Spleen (tissue), 11 donors: Measurements from ENCODE around the gene HDAC4. TPM values are rescaled to one million over a fixed set of nuclear protein-coding genes. Genes with fewer than 3 reads are reported as not detected.

Source experiments
- DNase-seq: peaks from one replicate; pipeline ENCODE4 v3.0.0-alpha.2; 2020
- H3K27ac ChIP-seq, 8 donors: fragments of 200-600 bp; sonication (generic) in 7 of 8; 1 replicate in 4 of 8; 2 replicates in 4 of 8; pipeline versions ENCODE4 v1.5.0 to v1.8.0; 2016 to 2021; ENCODE audit warnings: inconsistent platforms in 4 of 8, mild to moderate bottlenecking in 4 of 8, moderate library complexity in 1 of 8
- H3K27me3 ChIP-seq, 7 donors: fragments of 200-600 bp; sonication (generic) in 6 of 7; replicated peaks in 1 of 7; 1 replicate in 4 of 7; 2 replicates in 3 of 7; pipeline versions ENCODE4 v1.5.0 to v1.8.0; 2016 to 2021; ENCODE audit warnings: inconsistent platforms in 3 of 7, mild to moderate bottlenecking in 1 of 7
- H3K36me3 ChIP-seq, 6 donors: fragments of 200-600 bp; sonication (generic) in 5 of 6; 1 replicate in 4 of 6; 2 replicates in 2 of 6; pipeline versions ENCODE4 v1.5.0 to v1.8.0; 2016 to 2021; ENCODE audit warnings: inconsistent platforms in 2 of 6
- H3K4me1 ChIP-seq, 6 donors: fragments of 200-600 bp; sonication (generic) in 5 of 6; 1 replicate in 3 of 6; 2 replicates in 3 of 6; pipeline versions ENCODE4 v1.5.0 to v1.8.0; 2016 to 2021; ENCODE audit warnings: inconsistent platforms in 3 of 6
- H3K4me3 ChIP-seq, 8 donors: fragments of 200-600 bp; sonication (generic) in 7 of 8; 1 replicate in 4 of 8; 2 replicates in 4 of 8; pipeline versions ENCODE4 v1.5.0 to v1.8.0; 2016 to 2021; ENCODE audit warnings: inconsistent platforms in 4 of 8, mild to moderate bottlenecking in 4 of 8, moderate library complexity in 2 of 8
- H3K9me3 ChIP-seq, 8 donors: fragments of 200-600 bp; sonication (generic) in 7 of 8; 1 replicate in 4 of 8; 2 replicates in 4 of 8; pipeline versions ENCODE4 v1.5.0 to v1.8.0; 2016 to 2021; ENCODE audit warnings: inconsistent platforms in 4 of 8
- POLR2A ChIP-seq, 3 donors: fragments of 450-650 bp; IDR thresholded peaks; one replicate each; pipeline ENCODE4 v1.5.1; 2017; ENCODE audit warnings: antibody characterized with exemption in 3 of 3, mild to moderate bottlenecking in 1 of 3
- POLR2AphosphoS5 ChIP-seq, 3 donors: sonication (generic); formaldehyde crosslinking; IDR thresholded peaks; one replicate each; pipeline ENCODE4 v1.5.1; 2017; ENCODE audit warnings: antibody characterized with exemption in 3 of 3
- WGBS, 5 donors: extraction: QIAGEN DNeasy Blood & Tissue Kit in 3 of 5; methylation state at CpG; one replicate each; pipeline versions ENCODE4 v1.1.5 to v1.1.7; 2013 to 2018; 5-methylcytosine and 5-hydroxymethylcytosine counted together
- intact Hi-C: fragments of 100-400 bp; cut with DNase I; formaldehyde crosslinking; loops from one replicate; pipeline ENCODE4 v1.15.0; 2023; ENCODE audit warnings: low total_unique reads
- polyA plus RNA-seq, 3 donors: library from polyadenylated mRNA; stranded (reverse); fragments of 200-250 nt; gene quantifications; one replicate each; pipeline ENCODE4 v1.2.1, GENCODE V29; 2013
- total RNA-seq, 7 donors: library from RNA; depleted of rRNA in 3 of 7; stranded (reverse); fragments of >200 nt in 3 of 7; fragmentation: NEBNext Ultra II Directional in 4 of 7; extraction: Animal tissue kit (Norgen Biotek cat#: 25700) in 4 of 7; gene quantifications; one replicate each; pipeline versions ENCODE4 v1.1.0 to v1.2.1, GENCODE V29; 2016 to 2021
- TF ChIP-seq, protein P1 (sequence below), 11 experiments: fragments of 200-600 bp in 7 of 11; fragments of 450-650 bp in 4 of 11; sonication (generic) in 4 of 11; IDR thresholded peaks in 8 of 11; conservative IDR thresholded peaks in 3 of 11; 1 replicate in 7 of 11; 2 replicates in 4 of 11; pipeline versions ENCODE4 v1.4.0 to v1.8.0; 2016 to 2021; ENCODE audit warnings: antibody characterized with exemption in 11 of 11, inconsistent platforms in 4 of 11, mild to moderate bottlenecking in 1 of 11
- donor health status: healthy with polysubstance abuse.
- donor health status: DM: no; HTN: no; CAD: no; lungs with moderate emphysema.
- donor health status: DM: no; HTN: no; CAD: no.
- donor health status: Bipolar disorder and iron deficiency.
- donor health status: healthy.
- donor health status: DM: no; HTN: no; CAD: no.
- donor health status: DM: yes; HTN: yes; CAD: no.

Gene HDAC4
- total and polyA plus RNA-seq, 10 donors: 3.2 to 122 (median 69.5) TPM

DNA sequence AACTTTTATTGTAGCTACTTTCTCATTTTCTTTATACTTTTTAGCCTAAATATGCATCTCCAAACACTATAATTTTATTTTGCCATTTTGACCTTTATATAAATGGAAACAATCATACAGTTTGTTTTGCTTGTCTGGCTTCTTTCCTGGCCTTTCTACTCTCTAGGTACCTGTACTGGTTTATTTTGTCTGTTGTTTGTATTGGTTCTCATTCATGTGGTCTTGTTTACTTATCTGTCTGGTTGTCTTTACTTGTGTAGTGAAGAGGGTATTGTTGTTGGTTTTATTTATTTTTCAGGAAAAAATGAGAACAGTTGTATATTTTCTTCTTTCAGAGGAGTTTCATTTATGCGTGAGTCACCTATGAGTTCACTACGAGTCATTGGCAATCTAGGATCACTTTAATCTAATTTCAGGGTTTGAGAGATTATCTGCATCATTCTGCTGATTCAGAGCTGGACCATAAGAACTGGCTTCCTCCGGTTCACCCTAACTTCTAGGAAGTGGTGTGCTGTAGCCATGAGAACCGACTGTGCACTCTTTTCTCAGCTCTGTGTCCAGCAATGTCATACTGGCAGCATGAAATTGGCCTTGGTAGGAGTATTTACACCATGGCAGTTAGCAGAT is 33.1 kb upstream of the HDAC4 start:
- intact Hi-C loops: no loop called here
- 60 to 92% (median 82%) methylated on average over 4 of the region's 4 CpGs for WGBS, 5 donors
- H3K27ac ChIP-seq: no peak overlapping the region
- TF ChIP-seq, protein P1, sequence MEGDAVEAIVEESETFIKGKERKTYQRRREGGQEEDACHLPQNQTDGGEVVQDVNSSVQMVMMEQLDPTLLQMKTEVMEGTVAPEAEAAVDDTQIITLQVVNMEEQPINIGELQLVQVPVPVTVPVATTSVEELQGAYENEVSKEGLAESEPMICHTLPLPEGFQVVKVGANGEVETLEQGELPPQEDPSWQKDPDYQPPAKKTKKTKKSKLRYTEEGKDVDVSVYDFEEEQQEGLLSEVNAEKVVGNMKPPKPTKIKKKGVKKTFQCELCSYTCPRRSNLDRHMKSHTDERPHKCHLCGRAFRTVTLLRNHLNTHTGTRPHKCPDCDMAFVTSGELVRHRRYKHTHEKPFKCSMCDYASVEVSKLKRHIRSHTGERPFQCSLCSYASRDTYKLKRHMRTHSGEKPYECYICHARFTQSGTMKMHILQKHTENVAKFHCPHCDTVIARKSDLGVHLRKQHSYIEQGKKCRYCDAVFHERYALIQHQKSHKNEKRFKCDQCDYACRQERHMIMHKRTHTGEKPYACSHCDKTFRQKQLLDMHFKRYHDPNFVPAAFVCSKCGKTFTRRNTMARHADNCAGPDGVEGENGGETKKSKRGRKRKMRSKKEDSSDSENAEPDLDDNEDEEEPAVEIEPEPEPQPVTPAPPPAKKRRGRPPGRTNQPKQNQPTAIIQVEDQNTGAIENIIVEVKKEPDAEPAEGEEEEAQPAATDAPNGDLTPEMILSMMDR (IDR thresholded peaks at IDR 0.05 in 8 of 11, conservative IDR thresholded peaks at IDR 0.05 in 3 of 11): no peak
- TF ChIP-seq POLR2AphosphoS5 (IDR thresholded peaks at IDR 0.05) (no peak), POLR2A (IDR thresholded peaks at IDR 0.05) (no peak)
- no peaks in the 10 kb centered on the region for H3K36me3 ChIP-seq
- H3K4me3 ChIP-seq: no peak overlapping the region
- DNase-seq: no peak
- H3K27me3 ChIP-seq: peaks cover 0 to under 1% (median 0%) of the 10 kb centered on the region in 7 donors
- H3K9me3 ChIP-seq: peaks cover 0 to 22% (median 12%) of the 10 kb centered on the region in 8 donors
- H3K4me1 ChIP-seq: peaks cover 0 to 20% (median 2%) of the 10 kb centered on the region in 6 donors

DNA sequence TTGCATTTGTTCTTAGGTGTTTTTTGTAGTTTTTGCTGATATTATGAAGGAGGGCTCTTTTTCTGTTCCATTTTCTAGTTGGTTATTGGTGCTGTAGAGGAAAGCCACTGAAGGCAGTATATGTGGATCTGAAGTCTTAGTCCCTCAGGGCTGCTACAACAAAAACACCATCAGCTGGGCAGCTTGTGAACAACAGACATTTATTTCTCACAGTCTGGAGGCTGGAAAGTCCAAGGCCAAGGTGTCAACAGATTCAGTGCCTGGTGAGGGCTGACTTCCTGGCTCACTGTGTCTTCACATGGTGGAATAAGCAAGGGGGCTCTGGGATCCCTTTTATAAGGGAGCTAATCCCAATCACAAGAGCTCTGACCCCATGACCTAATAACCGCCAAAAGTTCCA is 31.4 kb upstream of the HDAC4 start:
- no peaks in the 10 kb centered on the region for H3K27me3 ChIP-seq
- DNase-seq: no peak
- 37 to 100% (median 95%) methylated on average over 1 of the region's 1 CpG for WGBS, 5 donors
- H3K9me3 ChIP-seq: peaks cover 0 to 22% (median 12%) of the 10 kb centered on the region in 8 donors
- H3K36me3 ChIP-seq: no peaks in the 10 kb centered on the region
- H3K27ac ChIP-seq: no peak overlapping the region
- no peak for TF ChIP-seq POLR2AphosphoS5 (IDR thresholded peaks at IDR 0.05)
- TF ChIP-seq POLR2A (IDR thresholded peaks at IDR 0.05): no peak
- TF ChIP-seq, protein P1 (IDR thresholded peaks at IDR 0.05 in 8 of 11, conservative IDR thresholded peaks at IDR 0.05 in 3 of 11): no peak
- H3K4me1 ChIP-seq: peaks cover 0 to 5% (median under 1%) of the 10 kb centered on the region in 6 donors
- intact Hi-C loops: no loop called here
- no peak overlapping the region for H3K4me3 ChIP-seq

GRCh38 chr2:239431536-239431935 is 30.7 kb upstream of the HDAC4 start:
- no peak for DNase-seq
- intact Hi-C loops: no loop called here
- 78 to 88% (median 87%) methylated on average over 5 of the region's 5 CpGs for WGBS, 5 donors
- Histone ChIP-seq H3K36me3 (no peaks in the 10 kb centered on the region), H3K9me3 (peaks cover 0 to 22% (median 12%) of the 10 kb centered on the region in 8 donors), H3K27me3 (peaks cover 0 to 4% (median 0%) of the 10 kb centered on the region in 7 donors), H3K4me3 (no peak overlapping the region), H3K4me1 (no peaks in the 10 kb centered on the region), H3K27ac (no peak overlapping the region)
- TF ChIP-seq POLR2A (IDR thresholded peaks at IDR 0.05) (no peak), POLR2AphosphoS5 (IDR thresholded peaks at IDR 0.05) (no peak)
- TF ChIP-seq, protein P1 (IDR thresholded peaks at IDR 0.05 in 8 of 11, conservative IDR thresholded peaks at IDR 0.05 in 3 of 11): no peak

DNA sequence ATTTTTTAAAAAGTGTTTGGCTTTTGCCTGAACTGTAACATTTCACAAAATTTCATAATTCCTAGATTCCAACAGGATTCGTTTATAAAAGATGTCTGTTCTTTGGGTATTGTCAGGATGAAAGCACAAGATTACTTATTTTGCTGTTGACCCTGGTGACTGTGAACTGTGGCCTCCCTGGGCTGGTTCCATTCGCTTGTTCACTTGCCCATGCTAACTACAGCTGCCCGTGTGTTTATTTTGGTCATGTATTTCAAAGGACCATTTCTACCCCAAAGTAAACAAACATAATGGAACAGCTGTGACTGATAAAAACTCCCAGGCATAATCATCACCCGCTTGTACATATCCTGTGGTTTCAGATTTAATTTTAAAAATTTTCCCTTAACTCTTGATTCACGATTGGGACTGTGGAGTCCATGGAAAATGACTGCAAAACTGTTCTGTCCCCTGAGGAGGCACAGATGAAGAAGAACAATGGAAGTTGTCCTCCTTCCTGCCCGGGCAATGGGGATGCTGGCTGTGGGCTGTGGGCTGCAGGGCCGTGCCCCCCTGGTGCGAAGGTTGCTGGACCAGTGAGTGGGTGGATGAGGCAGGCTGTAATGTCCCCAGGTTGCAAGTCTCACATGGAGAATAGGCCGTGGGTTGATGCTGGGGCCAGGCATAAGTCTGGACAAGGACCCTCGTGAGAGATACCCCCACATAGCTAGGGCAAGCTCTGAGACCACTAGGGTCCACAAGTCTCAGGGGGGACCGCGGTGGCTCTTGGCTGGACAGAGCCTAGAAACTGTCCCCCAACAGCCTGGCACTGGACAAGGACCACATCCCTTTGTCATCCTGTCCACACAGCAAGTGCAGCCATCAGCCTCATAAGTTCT is 28.9 kb upstream of the HDAC4 start:
- 67 to 85% (median 84%) methylated on average over 9 to 12 of the region's 12 CpGs for WGBS, 5 donors
- Histone ChIP-seq H3K4me3 (no peak overlapping the region), H3K4me1 (no peaks in the 10 kb centered on the region), H3K36me3 (no peaks in the 10 kb centered on the region), H3K27ac (no peak overlapping the region), H3K27me3 (peaks cover 0 to 8% (median 0%) of the 10 kb centered on the region in 7 donors), H3K9me3 (peaks cover 0 to 20% (median 12%) of the 10 kb centered on the region in 8 donors)
- TF ChIP-seq POLR2A (IDR thresholded peaks at IDR 0.05) (no peak), POLR2AphosphoS5 (IDR thresholded peaks at IDR 0.05) (no peak)
- TF ChIP-seq, protein P1 (IDR thresholded peaks at IDR 0.05 in 8 of 11, conservative IDR thresholded peaks at IDR 0.05 in 3 of 11): no peak
- intact Hi-C loops: no loop called here
- no peak for DNase-seq
